HG03457 (cell line): ENCODE data around the gene PRKAR1A.

ENCODE experiments used
- ATAC-seq: cut with Tn5 transposase; IDR thresholded peaks from one replicate; pipeline ENCODE4 v1.9.1; 2021; ENCODE audit warnings: moderate number of reproducible peaks; ENCODE audit not compliant: unreplicated experiment

PRKAR1A gene

DNA sequence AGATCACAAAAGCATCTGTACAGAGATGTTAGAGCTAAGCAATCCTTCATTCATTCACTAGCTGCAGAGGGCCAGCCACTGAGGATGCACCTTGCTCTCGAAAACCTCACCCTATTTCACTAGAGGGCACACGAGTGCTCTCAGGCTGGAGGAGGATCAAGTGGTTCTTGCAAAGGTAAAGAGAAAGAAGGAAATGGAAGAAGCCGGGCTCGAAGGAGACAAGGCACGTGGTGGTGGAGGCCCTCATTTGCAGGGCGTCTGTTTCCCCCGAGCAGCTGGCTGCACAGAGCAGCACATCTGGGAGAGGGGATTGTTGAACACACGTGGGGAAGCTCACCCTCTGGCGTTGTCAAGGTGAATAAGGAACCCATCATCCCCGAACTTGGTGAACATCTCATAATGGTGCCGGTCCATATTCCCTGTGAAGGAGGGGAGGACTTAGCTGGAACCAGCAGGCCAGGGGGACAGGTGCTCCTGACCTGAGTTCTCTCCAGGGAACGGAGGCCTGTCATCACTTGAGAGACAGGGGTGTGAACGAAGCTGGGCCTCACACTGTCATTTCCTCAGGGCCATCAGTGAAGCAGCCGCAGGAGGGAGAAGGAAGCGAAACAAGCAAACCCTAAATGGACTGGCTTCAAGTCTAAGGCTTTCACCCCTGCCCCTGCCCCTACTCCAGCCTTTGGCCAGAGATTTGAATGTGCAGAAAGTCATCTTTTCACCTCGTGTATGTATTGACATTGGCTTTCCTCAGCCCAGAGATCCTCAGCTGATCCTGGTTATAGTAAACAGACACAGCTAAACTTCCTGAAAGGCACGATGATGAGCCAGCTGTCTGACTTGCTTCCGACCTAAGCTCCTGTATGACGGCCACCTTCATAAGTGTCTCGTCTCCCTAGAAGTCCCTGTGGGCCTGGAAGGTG is 27.6 kb downstream of the PRKAR1A start:
- no peak for ATAC-seq

DNA sequence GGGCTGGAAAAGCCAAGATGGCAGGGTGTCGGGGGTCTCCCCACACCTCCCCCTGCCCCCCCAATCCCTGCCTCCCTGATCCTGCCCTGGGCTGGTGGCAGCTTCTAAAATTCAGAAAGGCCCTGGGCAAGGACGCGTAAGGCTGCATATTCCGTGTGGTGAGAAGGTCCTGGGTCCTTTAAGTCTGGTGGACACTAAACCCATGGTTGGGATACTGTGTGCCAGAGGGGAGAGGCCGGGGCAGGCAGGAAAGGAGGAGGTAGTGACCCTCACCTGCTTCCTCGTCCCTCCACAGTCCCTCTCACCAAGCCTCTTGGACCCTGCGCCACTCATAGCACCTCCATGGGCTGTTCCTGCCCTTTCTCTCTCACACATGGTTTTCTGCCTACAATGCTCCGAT is 28.8 kb downstream of the PRKAR1A start:
- no peak for ATAC-seq

- ATAC-seq: no peak
Measured at GRCh38 chr17:68541816-68542215, 29.6 kb downstream of the PRKAR1A start.

DNA sequence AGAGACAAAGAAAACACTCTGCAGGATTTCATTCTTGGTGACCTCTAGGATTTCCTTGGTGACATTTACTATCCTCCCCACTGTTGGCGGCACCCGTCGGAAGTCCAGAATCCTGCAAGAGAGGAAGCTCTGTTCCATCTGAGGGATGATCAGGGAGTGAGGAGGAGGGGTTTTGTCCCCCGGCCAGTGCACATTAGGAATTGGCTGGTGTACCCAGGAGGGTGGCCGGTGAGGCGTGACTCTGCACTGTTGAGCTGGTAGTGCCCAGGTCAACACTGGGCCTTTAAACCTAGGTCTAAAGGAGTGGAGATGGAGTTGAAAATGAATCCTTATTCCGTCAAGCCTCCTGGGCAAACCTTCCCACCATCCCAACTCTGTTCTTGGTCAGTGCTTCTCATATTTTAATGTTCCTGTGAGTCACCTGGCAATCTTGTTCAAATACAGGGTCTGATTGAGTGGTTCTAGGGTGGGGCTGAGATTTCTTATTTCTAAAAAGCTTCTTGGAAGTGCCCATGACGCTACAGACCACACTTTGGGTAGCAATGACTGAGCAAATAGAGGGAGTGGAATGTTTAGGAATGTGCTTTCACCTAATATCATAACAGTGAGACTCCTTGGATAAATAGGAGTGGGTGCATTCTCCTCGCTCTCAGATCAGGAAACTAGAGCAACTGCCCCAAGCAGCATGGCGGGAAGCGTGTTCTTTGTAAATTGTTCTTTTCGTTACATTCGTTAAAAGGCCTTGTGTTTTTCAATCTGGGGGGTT is 30.7 kb downstream of the PRKAR1A start:
- no peak for ATAC-seq

DNA sequence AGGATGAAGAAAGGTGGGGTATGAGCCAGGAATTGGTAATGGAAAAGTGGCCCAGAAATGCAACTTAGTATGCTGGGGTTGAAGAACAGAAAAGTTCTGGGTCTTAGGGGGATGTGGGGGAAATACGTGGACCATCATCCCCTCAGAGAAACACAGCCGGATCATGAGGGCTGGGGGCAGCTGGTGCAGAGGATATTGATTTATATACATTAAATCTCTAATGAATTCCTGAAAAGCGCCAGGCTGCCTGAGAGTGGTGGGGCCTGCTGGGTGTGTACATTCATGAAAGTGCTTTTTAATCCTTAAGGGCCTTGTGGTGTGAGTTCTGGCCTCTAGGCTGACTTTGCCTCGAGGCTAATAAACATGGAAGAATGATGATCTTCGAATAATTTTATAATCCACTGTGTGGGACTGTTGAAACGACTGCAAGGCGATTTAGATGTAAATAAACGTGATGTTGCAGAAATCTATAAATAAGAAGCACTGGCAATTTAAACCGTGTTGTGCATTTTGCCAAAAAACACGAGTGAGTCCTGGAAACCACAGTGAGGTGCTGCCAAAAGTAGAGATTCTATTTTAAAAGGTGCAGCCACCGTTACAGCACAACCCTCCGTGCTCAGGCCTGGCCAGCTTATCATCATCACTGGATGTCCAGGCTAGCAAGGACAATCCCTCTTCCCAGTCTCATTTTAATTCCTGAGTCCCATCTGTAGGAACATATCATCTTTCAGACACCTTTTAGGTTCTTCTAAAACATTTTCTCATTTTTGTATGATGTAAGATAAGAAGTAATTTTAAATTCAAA is 32.1 kb downstream of the PRKAR1A start:
- no peak for ATAC-seq

DNA sequence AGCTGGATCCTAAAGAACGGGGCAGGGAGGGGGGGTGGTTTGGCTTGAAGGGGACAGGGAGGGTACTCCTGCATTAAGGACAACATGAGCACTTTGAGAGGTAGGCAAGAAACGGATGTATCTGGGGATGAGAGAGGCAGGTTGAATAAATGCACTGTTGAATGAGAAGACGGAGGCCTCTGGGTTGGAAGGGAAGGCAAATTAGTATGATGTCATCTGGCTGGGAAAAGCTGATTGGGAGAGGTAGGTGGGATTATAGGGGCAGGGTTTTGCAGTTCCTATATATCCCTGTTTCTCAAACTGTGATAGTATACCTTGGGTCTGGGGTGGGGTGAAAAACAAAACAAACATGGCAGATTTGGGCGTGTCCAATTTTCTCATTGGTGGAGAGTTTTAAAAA is 44.3 kb downstream of the PRKAR1A start:
- no peak for ATAC-seq

DNA sequence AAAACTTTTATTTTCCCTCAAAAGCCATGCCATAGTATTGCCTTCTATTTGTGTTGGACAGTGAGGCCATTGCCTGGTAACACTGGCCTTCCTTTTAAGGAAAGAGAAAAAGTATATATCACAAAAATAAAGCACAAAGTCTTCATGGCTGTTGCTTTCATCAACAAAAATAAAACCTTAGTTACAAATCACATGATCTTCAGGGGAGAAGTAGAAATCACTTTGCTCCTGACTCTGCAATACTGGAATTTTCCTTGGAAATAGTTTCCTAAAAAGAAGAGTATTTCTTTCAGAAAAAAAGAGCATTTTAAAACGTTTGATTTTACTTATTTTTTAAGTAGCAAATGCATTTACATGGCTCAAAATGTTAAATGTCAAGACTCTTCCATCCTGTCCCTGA is 47.1 kb downstream of the PRKAR1A start:
- ATAC-seq: no peak

DNA sequence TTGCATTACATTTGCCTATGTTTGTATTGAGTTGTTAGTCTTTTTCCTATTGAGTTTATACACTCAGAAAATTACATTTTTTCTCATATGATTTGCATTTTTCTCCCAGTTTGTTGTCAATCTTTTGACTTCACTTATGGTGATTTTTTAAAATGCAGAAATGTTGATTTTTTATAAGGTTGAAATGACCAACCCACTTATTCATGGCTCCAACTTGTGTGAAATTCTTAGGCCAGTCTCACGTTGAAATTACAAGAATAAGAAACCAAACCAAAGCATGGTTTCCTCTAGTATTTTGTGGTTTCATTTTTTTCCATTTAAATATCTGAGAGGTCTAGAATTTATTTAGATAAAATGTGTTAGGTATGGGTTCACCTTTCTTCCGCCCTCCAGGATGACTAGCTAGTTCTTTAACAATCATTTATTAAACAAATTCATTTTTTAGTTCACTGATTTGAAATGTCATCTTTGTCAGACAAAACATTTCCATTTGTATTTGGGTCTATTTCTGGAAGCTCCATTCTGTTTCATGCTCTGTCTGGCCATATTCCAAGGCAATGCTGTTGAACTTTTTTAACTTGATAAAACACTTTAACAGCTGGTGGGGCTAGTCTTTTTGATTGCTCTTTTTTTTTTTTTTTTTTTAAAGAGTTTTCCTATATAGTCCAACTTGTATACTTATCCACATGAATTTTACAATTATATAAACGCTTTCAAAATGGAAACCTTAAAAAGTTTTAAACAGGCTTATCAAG is 48.9 kb downstream of the PRKAR1A start:
- no peak for ATAC-seq

DNA sequence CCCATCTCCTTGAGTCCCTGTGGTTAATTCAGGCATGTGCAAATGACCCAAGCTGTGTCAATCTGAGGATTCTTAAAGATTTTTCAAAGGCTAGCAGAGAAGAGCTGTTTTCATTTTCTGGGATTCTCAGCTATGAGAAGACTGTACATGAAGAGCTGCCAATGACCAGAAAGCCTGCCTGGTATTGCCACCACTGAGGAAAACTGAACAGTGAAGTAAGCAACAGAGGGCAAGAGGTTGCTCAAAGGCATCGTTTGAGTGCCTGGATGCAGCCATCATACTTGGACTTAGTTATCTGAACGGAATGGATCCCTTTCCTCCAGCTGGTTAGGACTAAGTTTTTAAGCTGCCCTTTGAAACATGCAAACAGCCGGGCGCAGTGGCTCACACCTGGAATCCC is 50.5 kb downstream of the PRKAR1A start:
- no peak for ATAC-seq

GRCh38 chr17:68564415-68565111 is 52.3 kb downstream of the PRKAR1A start:
- no peak for ATAC-seq

- no peak for ATAC-seq
Measured at GRCh38 chr17:68565661-68566441, 53.6 kb downstream of the PRKAR1A start.

DNA sequence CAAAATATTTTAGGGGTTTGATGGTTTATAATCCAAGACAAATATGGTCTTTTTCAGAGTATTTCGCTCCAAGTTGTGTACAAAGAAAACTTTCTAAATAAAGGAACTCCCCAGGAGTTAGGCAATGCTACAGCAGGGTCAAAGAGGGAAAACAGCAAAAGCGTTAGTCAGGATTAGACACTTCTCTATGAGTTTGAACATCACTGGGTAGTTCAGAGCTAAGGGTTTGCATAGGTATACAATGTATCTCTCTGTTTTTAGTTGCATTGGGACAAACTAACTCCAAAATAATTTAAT is 54.2 kb downstream of the PRKAR1A start:
- ATAC-seq: no peak

GRCh38 chr17:68567035-68567434 is 54.8 kb downstream of the PRKAR1A start:
- no peak for ATAC-seq

GRCh38 chr17:68567581-68567980 is 55.4 kb downstream of the PRKAR1A start:
- no peak for ATAC-seq

DNA sequence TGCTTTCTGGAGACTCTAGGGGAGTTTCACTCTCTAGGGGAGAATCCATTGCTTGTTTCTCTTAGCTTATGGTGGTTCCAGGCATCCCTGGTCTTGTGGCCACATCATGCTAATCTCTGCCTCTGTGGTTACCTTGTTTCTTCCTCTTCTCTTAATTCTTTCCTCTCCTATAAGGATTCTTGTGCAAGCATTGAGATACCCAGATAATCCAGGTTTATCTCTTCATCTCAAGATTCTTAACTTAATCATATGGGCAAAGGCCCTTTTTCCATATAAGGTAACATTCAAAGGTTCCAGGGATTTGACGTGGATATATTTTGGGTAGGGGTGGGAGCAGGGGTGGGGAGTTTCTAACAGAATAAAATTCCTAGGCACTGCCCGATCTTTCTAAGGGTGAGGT is 56.4 kb downstream of the PRKAR1A start:
- ATAC-seq: no peak

DNA sequence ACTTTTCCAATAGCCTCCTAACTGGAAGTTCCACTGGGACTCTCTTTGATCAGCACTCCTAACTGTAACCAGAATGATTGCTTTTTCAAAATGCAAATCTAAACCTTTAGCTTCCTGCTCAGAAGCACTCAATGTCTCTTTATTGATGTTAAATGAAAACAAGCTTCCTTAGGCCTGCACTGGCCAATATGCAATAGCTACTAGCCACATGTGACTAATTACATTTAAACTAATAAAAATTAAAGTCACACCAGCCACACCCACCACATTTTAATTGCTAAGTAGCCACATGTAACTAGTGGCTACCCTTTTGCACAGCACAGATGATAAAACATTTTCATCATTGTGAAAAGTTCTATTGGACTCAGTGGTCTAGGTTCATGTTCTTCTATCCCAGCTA is 57.1 kb downstream of the PRKAR1A start:
- no peak for ATAC-seq

- ATAC-seq: no peak
Measured at GRCh38 chr17:68570526-68570925, 58.3 kb downstream of the PRKAR1A start.

DNA sequence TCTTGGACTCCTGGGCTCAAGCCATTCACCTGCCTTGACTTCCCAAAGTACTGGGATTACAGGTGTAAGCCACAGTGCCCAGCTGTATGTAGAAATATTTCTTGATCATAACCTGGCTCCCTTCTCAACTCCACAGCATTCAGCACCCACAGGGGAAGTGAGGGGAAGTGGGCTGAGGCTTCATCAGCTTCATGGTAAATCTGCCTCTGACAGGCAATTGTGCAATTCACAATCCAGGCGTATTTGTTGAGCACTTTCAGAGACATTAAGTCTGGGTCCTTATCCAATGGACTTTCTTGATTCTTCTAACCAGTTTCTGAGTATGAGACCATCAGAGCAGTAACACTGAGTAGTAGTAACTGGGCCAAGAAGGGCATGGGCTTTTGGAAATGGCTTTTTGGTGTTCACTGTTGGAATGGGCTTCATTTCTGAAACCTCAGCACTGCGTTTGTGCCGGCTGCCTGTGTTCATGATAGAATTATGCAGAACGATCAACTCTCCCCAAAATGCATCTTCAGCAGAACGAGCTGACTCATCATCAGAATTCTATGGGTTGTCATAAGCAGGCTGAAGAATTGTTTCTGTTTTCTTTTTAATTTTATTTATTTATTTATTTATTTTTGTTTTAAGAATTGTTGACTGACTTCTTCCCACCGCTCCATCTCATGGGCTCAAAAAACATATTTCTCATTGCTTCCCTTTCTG is 60.1 kb downstream of the PRKAR1A start:
- ATAC-seq: no peak

DNA sequence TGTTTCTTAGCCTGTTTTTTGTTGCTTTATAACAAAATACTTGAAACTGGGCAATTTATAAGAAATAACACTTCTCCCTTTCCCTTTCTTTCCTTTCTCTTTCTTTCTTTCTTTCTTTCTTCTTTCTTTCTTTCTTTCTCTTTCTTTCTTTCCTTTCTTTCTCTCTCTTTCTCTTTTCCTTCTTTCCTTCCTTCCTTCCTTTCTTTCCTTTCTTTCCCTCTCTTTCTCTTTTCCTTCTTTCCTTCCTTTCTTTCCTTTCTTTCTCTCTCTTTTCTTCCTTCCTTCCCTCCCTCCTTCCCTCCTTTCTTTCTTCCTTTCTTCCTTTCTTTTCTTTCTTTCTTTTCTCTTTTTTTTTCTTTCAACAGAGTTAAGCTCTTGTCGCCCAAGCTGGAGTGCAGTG is 61.1 kb downstream of the PRKAR1A start:
- no peak for ATAC-seq
